Measurements from ENCODE around the gene RASA3.

RASA3 gene

GRCh38 chr13:114038900-114039299, 93.5 kb downstream of the RASA3 start:
- DNase-seq (ENCODE audit: low read depth in 4 of 4, low spot score in 1 of 4) = no peak

- no peak for DNase-seq (ENCODE audit: low read depth in 4 of 4, low spot score in 1 of 4)
These were observed 94.2 kb downstream of the RASA3 start for GRCh38 chr13:114038211-114038613.

- no peak for DNase-seq (ENCODE audit: low read depth in 4 of 4, low spot score in 1 of 4)
These were observed 94.7 kb downstream of the RASA3 start for GRCh38 chr13:114037674-114038073.

GRCh38 chr13:114035583-114036531, 96.6 kb downstream of the RASA3 start:
- DNase-seq (ENCODE audit: low read depth in 4 of 4, low spot score in 1 of 4) = no peak

GRCh38 chr13:114035186-114035582, 97.2 kb downstream of the RASA3 start:
- DNase-seq (ENCODE audit: low read depth in 4 of 4, low spot score in 1 of 4) = no peak

GRCh38 chr13:114034481-114034891, 97.9 kb downstream of the RASA3 start:
- DNase-seq (ENCODE audit: low read depth in 4 of 4, low spot score in 1 of 4) = no peak

GRCh38 chr13:114033541-114034315, 98.7 kb downstream of the RASA3 start:
- DNase-seq (ENCODE audit: low read depth in 4 of 4, low spot score in 1 of 4) = no peak

- DNase-seq (ENCODE audit: low read depth in 4 of 4, low spot score in 1 of 4) = no peak
These were observed 100.2 kb downstream of the RASA3 start for GRCh38 chr13:114032126-114032799.

- no peak for DNase-seq (ENCODE audit: low read depth in 4 of 4, low spot score in 1 of 4)
These were observed 100.8 kb downstream of the RASA3 start for GRCh38 chr13:114031631-114032030.

GRCh38 chr13:114030666-114031610, 101.5 kb downstream of the RASA3 start:
- no peak for DNase-seq (ENCODE audit: low read depth in 4 of 4, low spot score in 1 of 4)

- no peak for DNase-seq (ENCODE audit: low read depth in 4 of 4, low spot score in 1 of 4)
These were observed 102.4 kb downstream of the RASA3 start for GRCh38 chr13:114029866-114030625.

- DNase-seq (ENCODE audit: low read depth in 4 of 4, low spot score in 1 of 4) = no peak
These were observed 104.6 kb downstream of the RASA3 start for GRCh38 chr13:114027826-114028225.

GRCh38 chr13:114027046-114027715, 105.2 kb downstream of the RASA3 start:
- DNase-seq (ENCODE audit: low read depth in 4 of 4, low spot score in 1 of 4) = no peak

GRCh38 chr13:114026481-114026880, 105.9 kb downstream of the RASA3 start:
- no peak for DNase-seq (ENCODE audit: low read depth in 4 of 4, low spot score in 1 of 4)

- DNase-seq (ENCODE audit: low read depth in 4 of 4, low spot score in 1 of 4) = no peak
These were observed 106.5 kb downstream of the RASA3 start for GRCh38 chr13:114025714-114026431.

- no peak for DNase-seq (ENCODE audit: low read depth in 4 of 4, low spot score in 1 of 4)
These were observed 107.1 kb downstream of the RASA3 start for GRCh38 chr13:114025405-114025713.

GRCh38 chr13:114024603-114025404, 107.6 kb downstream of the RASA3 start:
- DNase-seq (ENCODE audit: low read depth in 4 of 4, low spot score in 1 of 4) = no peak

Data from stimulated activated CD4-positive, alpha-beta T cell treated with anti-CD3 and anti-CD28 coated beads, Interleukin-1b, Interleukin-23, amount 100 ng/mL, for 24 hours (primary cell).